ENCODE data around the gene EDC3.
A peak's percentile ranks its signal among the peaks of the same experiment; 100 is the strongest.
"Not testable (repeated sequence)": the region's sequence is repeated elsewhere in the genome, so short reads cannot be mapped to it uniquely, and the experiment has no call there.

Gene EDC3

GRCh38 chr15:74709892-74710291, 14.1 kb upstream of the EDC3 start:
- no peak for DNase-seq

GRCh38 chr15:74709011-74709410, 13.2 kb upstream of the EDC3 start:
- DNase-seq = no peak

- DNase-seq = no peak
Observed at GRCh38 chr15:74696808-74697207, 984 bp upstream of the EDC3 start.

- DNase-seq = no peak
Observed at GRCh38 chr15:74696398-74696729, 540 bp upstream of the EDC3 start.

- no peak for DNase-seq
Observed at GRCh38 chr15:74692327-74692726, 3.5 kb downstream of the EDC3 start.

- no peak for DNase-seq
Observed at GRCh38 chr15:74683758-74684157, 12.1 kb downstream of the EDC3 start.

GRCh38 chr15:74682954-74683353, 12.9 kb downstream of the EDC3 start:
- DNase-seq = peak; percentile 50

GRCh38 chr15:74680456-74680855, 15.4 kb downstream of the EDC3 start:
- no peak for DNase-seq

GRCh38 chr15:74676801-74677200, 19.0 kb downstream of the EDC3 start:
- DNase-seq = no peak

- DNase-seq = no peak
Observed at GRCh38 chr15:74674161-74674560, 21.7 kb downstream of the EDC3 start.

- DNase-seq = no peak
Observed at GRCh38 chr15:74669627-74670026, 26.2 kb downstream of the EDC3 start.

- DNase-seq = no peak
Observed at GRCh38 chr15:74667975-74668374, 27.8 kb downstream of the EDC3 start.

- DNase-seq = no peak
Observed at GRCh38 chr15:74664670-74665069, 31.2 kb downstream of the EDC3 start.

GRCh38 chr15:74664028-74664616, 31.7 kb downstream of the EDC3 start:
- no peak for DNase-seq

- DNase-seq = no peak
Observed at GRCh38 chr15:74663303-74664027, 32.4 kb downstream of the EDC3 start.

GRCh38 chr15:74662064-74662860, 33.6 kb downstream of the EDC3 start:
- DNase-seq = no peak

- DNase-seq = not testable (repeated sequence)
Observed at GRCh38 chr15:74661280-74661679, 34.5 kb downstream of the EDC3 start.

GRCh38 chr15:74657846-74658245, 38.0 kb downstream of the EDC3 start:
- DNase-seq = no peak

GRCh38 chr15:74656935-74657535, 38.8 kb downstream of the EDC3 start:
- DNase-seq = no peak

GRCh38 chr15:74655424-74655823, 40.4 kb downstream of the EDC3 start:
- peak; percentile 75 for DNase-seq

- DNase-seq = no peak
Observed at GRCh38 chr15:74653426-74654102, 42.3 kb downstream of the EDC3 start.

GRCh38 chr15:74651242-74651741, 44.5 kb downstream of the EDC3 start:
- DNase-seq = no peak
